Heart left ventricle (tissue), 16 donors: ENCODE data around the gene KLF4. TPM values are rescaled to one million over a fixed set of nuclear protein-coding genes. Genes with fewer than 3 reads are reported as not detected.

Source experiments
- ATAC-seq, 4 donors: fragments of 200-7000 bp; cut with Tn5 transposase; one replicate each; pipeline ENCODE4 v1.9.1; 2020 to 2022; ENCODE audit warnings: moderate library complexity in 4 of 4, mild to moderate bottlenecking in 3 of 4, moderate number of reproducible peaks in 1 of 4
- DNase-seq, 5 donors: peaks; one replicate each; pipeline ENCODE4 v3.0.0-alpha.2; 2020
- H3K27ac ChIP-seq, 12 donors: fragments of 200-600 bp; sonication (generic) in 4 of 12; one replicate each; pipeline versions ENCODE4 v1.5.0 to v1.8.0; 2016 to 2022; ENCODE audit warnings: mild to moderate bottlenecking in 2 of 12
- H3K27me3 ChIP-seq, 9 donors: fragments of 200-600 bp; sonication (generic) in 2 of 9; one replicate each; pipeline versions ENCODE4 v1.5.1 to v1.8.0; 2016 to 2022; ENCODE audit warnings: mild to moderate bottlenecking in 3 of 9
- H3K36me3 ChIP-seq, 9 donors: fragments of 200-600 bp; sonication (generic) in 2 of 9; one replicate each; pipeline versions ENCODE4 v1.5.0 to v1.8.0; 2018 to 2022; ENCODE audit warnings: mild to moderate bottlenecking in 2 of 9
- H3K4me1 ChIP-seq, 12 donors: fragments of 200-600 bp; sonication (generic) in 4 of 12; one replicate each; pipeline versions ENCODE4 v1.5.0 to v1.8.0; 2016 to 2022; ENCODE audit warnings: mild to moderate bottlenecking in 3 of 12
- H3K4me3 ChIP-seq, 12 donors: fragments of 200-600 bp; sonication (generic) in 4 of 12; one replicate each; pipeline versions ENCODE4 v1.5.0 to v1.8.0; 2017 to 2022; ENCODE audit warnings: mild to moderate bottlenecking in 9 of 12, moderate library complexity in 4 of 12
- H3K9me3 ChIP-seq, 12 donors: fragments of 200-600 bp; sonication (generic) in 4 of 12; one replicate each; pipeline versions ENCODE4 v1.5.0 to v1.8.0; 2016 to 2022; ENCODE audit warnings: mild to moderate bottlenecking in 1 of 12
- POLR2A ChIP-seq, 2 donors: fragments of 450-650 bp; IDR thresholded peaks; one replicate each; pipeline ENCODE4 v1.6.1; 2017; ENCODE audit warnings: antibody characterized with exemption in 2 of 2, mild to moderate bottlenecking in 2 of 2, moderate library complexity in 2 of 2
- WGBS, 4 donors: extraction: QIAGEN DNeasy Blood & Tissue Kit in 2 of 4; methylation state at CpG; one replicate each; pipeline versions ENCODE4 v1.1.5 to v1.1.7; 2013 to 2018; 5-methylcytosine and 5-hydroxymethylcytosine counted together
- intact Hi-C, 10 donors: fragments of 100-400 bp; cut with DNase I; formaldehyde crosslinking; loops; one replicate each; pipeline versions ENCODE4 v1.11.1 to v1.14.2; 2022
- polyA plus RNA-seq, 2 donors: library from polyadenylated mRNA; stranded (reverse); fragments of 200-250 nt; gene quantifications; one replicate each; pipeline ENCODE4 v1.2.3, GENCODE V29; 2013
- total RNA-seq, 9 donors: library from RNA; depleted of rRNA in 2 of 9; stranded (reverse); fragments of >200 nt in 2 of 9; fragmentation: NEBNext Ultra II Directional in 3 of 9; extraction: Animal tissue kit (Norgen Biotek cat#: 25700) in 3 of 9; gene quantifications; one replicate each; pipeline versions ENCODE4 v1.1.0 to v1.2.4, GENCODE V29; 2016 to 2023
- TF ChIP-seq, protein P1 (sequence below), 12 donors: fragments of 200-600 bp; sonication (generic) in 4 of 12; IDR thresholded peaks; one replicate each; pipeline versions ENCODE4 v1.5.0 to v1.8.0; 2018 to 2022; ENCODE audit warnings: antibody characterized with exemption in 12 of 12, mild to moderate bottlenecking in 5 of 12
- donor health status: ischemic (EF 13 %, LVEDD 7.1; RV severe dilation, severe dysfunction).
- donor health status: healthy with polysubstance abuse.
- donor health status: DM: no; HTN: yes; CAD: no.
- donor health status: DM: no; HTN: no; CAD: no.
- donor health status: ischemic (EF 25% LVEDD 6.9; RV normal size, moderate dysfunction).
- donor health status: ischemic (EF 25% LVEDD 5.7; RV mildly dilated, moderate dysfunction).
- donor health status: healthy.
- donor health status: DM: yes; HTN: yes; CAD: no.
- donor health status: ischemic (EF 35%, LVEDD 5.7; RV mildly dilated, moderate dysfunction).
- donor health status: nonischemic (EF 11% LVEDD 7.7; RV severe dilation, severe dysfunction).
- donor health status: DM: yes; HTN: yes; CAD: no.
- donor health status: PGD.
- donor health status: ischemic (EF 29% LVEDD 5.4; RV normal size, mild dysfunction).
- donor health status: nonischemic (EF 23%, LVEDD 6.1; RV moderate dilation, normal function).

The KLF4 gene
- total and polyA plus RNA-seq, 11 donors, result 9.9 to 63.3 (median 21.3) TPM

DNA sequence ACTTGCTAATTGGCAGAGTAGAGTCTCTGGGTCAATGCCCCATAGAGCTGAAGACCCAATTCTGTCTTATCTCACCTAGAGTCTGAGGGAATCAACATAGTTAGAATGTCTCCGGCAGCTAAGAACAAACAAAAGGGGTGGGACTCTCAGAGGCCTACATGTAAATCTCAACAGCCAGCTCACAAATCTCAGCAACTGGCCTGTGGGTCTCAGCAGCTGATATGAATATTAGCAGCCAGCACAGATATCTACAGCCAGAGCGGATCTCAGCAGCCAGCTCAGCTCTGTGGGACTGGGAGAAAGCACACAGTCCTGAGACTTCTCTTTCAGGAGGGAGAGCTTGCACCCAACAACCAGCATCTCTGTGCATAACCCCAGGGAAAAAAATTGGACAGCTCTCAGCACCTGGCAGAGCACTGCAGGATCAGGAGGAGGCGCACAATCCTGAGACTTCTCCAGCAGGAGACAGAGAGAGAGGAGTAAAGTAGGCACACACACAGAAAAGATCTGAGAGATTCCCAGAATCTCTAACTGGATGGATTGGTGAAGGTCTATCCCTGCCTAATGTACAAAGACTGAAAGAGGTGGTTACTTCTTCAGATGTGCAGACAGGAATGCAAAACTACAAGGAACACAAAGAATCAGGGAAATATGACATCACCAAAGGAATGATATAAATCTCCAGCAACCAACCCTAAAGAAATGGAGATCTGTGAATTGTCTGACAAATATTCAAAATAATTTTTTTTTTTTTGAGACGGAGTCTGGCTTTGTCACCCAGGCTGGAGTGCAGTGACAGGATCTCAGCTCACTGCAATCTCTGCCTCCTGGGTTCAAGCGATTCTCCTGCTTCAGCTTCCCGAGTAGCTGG lies 29.2 kb downstream of the KLF4 start:
- WGBS, 4 donors, result 74 to 77% (median 76%) methylated on average over 6 of the region's 6 CpGs
- ATAC-seq (no peak), DNase-seq (no peak)
- Histone ChIP-seq H3K27me3 (no peaks in the 10 kb centered on the region), H3K36me3 (no peaks in the 10 kb centered on the region), H3K27ac (no peak overlapping the region), H3K4me3 (no peak overlapping the region), H3K4me1 (peaks cover 0 to 6% (median 3%) of the 10 kb centered on the region in 12 donors), H3K9me3 (peaks cover 0 to 13% (median 1%) of the 10 kb centered on the region in 12 donors)
- intact Hi-C loops, result loop anchor here in 4 of 10 donors (10.0 kb wide), 3 partner anchors 974 to 1304 kb away; no protein-coding TSS in a partner anchor
- TF ChIP-seq, protein P1, sequence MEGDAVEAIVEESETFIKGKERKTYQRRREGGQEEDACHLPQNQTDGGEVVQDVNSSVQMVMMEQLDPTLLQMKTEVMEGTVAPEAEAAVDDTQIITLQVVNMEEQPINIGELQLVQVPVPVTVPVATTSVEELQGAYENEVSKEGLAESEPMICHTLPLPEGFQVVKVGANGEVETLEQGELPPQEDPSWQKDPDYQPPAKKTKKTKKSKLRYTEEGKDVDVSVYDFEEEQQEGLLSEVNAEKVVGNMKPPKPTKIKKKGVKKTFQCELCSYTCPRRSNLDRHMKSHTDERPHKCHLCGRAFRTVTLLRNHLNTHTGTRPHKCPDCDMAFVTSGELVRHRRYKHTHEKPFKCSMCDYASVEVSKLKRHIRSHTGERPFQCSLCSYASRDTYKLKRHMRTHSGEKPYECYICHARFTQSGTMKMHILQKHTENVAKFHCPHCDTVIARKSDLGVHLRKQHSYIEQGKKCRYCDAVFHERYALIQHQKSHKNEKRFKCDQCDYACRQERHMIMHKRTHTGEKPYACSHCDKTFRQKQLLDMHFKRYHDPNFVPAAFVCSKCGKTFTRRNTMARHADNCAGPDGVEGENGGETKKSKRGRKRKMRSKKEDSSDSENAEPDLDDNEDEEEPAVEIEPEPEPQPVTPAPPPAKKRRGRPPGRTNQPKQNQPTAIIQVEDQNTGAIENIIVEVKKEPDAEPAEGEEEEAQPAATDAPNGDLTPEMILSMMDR (IDR thresholded peaks at IDR 0.05), result no peak
- no peak for TF ChIP-seq POLR2A (IDR thresholded peaks at IDR 0.05)

DNA sequence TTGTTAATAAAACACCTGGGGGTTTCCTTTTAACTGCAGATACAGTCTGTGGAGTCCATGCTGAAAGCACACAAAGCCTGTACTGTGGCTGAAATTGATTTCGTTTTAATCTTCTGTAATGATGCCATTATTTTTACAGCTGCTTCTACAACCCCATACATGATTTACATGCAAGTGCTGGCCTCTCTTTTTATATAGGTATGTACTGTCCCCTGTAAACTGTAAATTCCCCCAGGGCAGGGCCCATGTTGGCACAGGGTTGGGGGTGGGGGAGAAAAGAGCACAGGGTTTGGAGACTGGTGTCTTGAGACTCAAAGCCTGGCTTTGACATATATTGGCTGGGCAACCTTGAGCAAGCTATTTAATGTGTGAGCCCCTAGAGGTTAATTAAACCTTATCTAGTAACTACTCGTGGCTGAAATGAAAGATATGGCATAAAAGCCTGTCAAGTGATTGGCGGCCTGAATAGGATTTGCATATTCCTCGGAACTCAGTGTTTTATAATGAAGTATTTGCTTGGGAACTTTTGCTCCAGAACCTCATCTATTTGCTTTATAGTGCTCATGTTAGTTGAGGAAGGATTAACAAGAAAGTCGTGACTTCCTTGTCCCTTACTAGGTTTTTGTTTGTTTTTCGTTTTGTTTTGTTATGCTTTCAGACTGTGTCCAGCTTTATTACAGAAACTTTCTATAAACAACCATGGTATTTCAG lies 34.0 kb downstream of the KLF4 start:
- H3K4me3 ChIP-seq, result no peak overlapping the region
- DNase-seq, result no peak
- peaks cover 0 to 6% (median 0%) of the 10 kb centered on the region in 12 donors for H3K9me3 ChIP-seq
- no peaks in the 10 kb centered on the region for H3K27me3 ChIP-seq
- no peak for TF ChIP-seq POLR2A (IDR thresholded peaks at IDR 0.05)
- TF ChIP-seq, protein P1 (IDR thresholded peaks at IDR 0.05), result no peak
- intact Hi-C loops, result no loop called here
- no peaks in the 10 kb centered on the region for H3K4me1 ChIP-seq
- no peak overlapping the region for H3K27ac ChIP-seq
- ATAC-seq, result no peak
- no peaks in the 10 kb centered on the region for H3K36me3 ChIP-seq
- WGBS, 4 donors, result 63 to 74% (median 65%) methylated on average over 6 of the region's 6 CpGs

DNA sequence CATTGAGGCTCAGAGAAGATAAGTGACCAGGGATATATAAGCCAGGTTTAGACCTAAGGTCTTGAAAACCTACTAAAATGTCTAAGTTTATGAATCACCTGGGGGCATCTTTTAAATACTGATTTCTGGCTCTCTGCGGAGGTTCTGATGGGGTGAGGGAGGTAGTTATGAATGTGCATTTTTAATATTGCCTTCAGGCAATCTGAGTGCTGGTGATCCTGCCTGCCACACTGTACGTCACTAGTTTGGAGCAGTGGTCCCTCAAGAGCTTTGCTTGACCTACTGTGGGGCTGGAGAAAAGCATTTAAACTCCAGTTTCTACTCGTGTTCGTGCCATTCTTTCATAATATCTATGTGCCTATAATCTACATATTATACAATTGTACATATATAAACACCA lies 36.1 kb downstream of the KLF4 start:
- ATAC-seq, result no peak
- Histone ChIP-seq H3K27me3 (no peaks in the 10 kb centered on the region), H3K36me3 (no peaks in the 10 kb centered on the region), H3K27ac (no peak overlapping the region), H3K4me1 (no peaks in the 10 kb centered on the region), H3K9me3 (no peaks in the 10 kb centered on the region), H3K4me3 (no peak overlapping the region)
- 87 to 93% (median 89%) methylated on average over 4 of the region's 4 CpGs for WGBS, 4 donors
- TF ChIP-seq POLR2A (IDR thresholded peaks at IDR 0.05), result no peak
- TF ChIP-seq, protein P1 (IDR thresholded peaks at IDR 0.05), result no peak
- DNase-seq, result no peak
- intact Hi-C loops, result no loop called here

GRCh38 chr9:107447834-107448233 lies 41.7 kb downstream of the KLF4 start:
- no peaks in the 10 kb centered on the region for H3K36me3 ChIP-seq
- 63 to 91% (median 70%) methylated on average over 1 of the region's 1 CpG for WGBS, 4 donors
- intact Hi-C loops, result no loop called here

More at GRCh38 chr9:107447834-107448233, 41.7 kb downstream of the KLF4 start:
- Histone ChIP-seq H3K4me3 (no peak overlapping the region), H3K9me3 (no peaks in the 10 kb centered on the region), H3K27me3 (no peaks in the 10 kb centered on the region), H3K27ac (no peak overlapping the region), H3K4me1 (no peaks in the 10 kb centered on the region)
- DNase-seq (no peak), ATAC-seq (no peak)
- TF ChIP-seq, protein P1 (IDR thresholded peaks at IDR 0.05), result no peak
- no peak for TF ChIP-seq POLR2A (IDR thresholded peaks at IDR 0.05)
